GM23338 (cell line): ENCODE measurements around the gene MND1. TPM values are rescaled to one million over a fixed set of nuclear protein-coding genes. Genes with fewer than 3 reads are reported as not detected.
"Not testable (repeated sequence)": the region's sequence is repeated elsewhere in the genome, so short reads cannot be mapped to it uniquely, and the experiment has no call there.

Experiments
- ATAC-seq: fragments of 200-7000 bp; cut with Tn5 transposase; 3 replicates; pipeline ENCODE4 v1.9.1; 2020
- DNase-seq: peaks from one replicate; pipeline ENCODE4 v3.0.0-alpha.2; 2015; ENCODE audit warnings: low spot score
- H2AFZ ChIP-seq: fragments of 200-600 bp; sonication (generic); 2 replicates; pipeline ENCODE4 v1.8.0; 2016; ENCODE audit warnings: antibody characterized with exemption, mild to moderate bottlenecking, moderate library complexity
- H3F3A ChIP-seq: fragments of 200-600 bp; sonication (generic); replicated peaks from 2 replicates; pipeline ENCODE4 v1.8.0; 2017; ENCODE audit warnings: antibody characterized with exemption, mixed run types, low read depth
- H3K27ac ChIP-seq: fragments of 200-600 bp; sonication (generic); 2 replicates; pipeline ENCODE4 v1.6.1; 2016; ENCODE audit warnings: low read depth
- H3K27me3 ChIP-seq: fragments of 200-600 bp; sonication (generic); 2 replicates; pipeline ENCODE4 v1.8.0; 2016; ENCODE audit warnings: mild to moderate bottlenecking, mixed run types, moderate library complexity; ENCODE audit not compliant: insufficient read depth
- H3K36me3 ChIP-seq: fragments of 200-600 bp; sonication (generic); 2 replicates; pipeline ENCODE4 v1.8.0; 2016; ENCODE audit warnings: mild to moderate bottlenecking; ENCODE audit not compliant: insufficient read depth
- H3K4me1 ChIP-seq: fragments of 200-600 bp; sonication (generic); 2 replicates; pipeline ENCODE4 v1.8.0; 2016; ENCODE audit warnings: mild to moderate bottlenecking, moderate library complexity; ENCODE audit not compliant: insufficient read depth
- H3K4me2 ChIP-seq: fragments of 200-600 bp; sonication (generic); 2 replicates; pipeline ENCODE4 v1.7.1; 2017; ENCODE audit warnings: mixed run types
- H3K4me3 ChIP-seq: fragments of 200-600 bp; sonication (generic); 2 replicates; pipeline ENCODE4 v1.6.1; 2016; ENCODE audit warnings: mixed run types
- H3K79me2 ChIP-seq: fragments of 200-600 bp; sonication (generic); replicated peaks from 2 replicates; pipeline ENCODE4 v1.8.0; 2017; ENCODE audit warnings: mild to moderate bottlenecking; ENCODE audit not compliant: insufficient read depth
- H3K9me2 ChIP-seq: fragments of 200-600 bp; sonication (generic); 2 replicates; pipeline ENCODE4 v1.8.0; 2017; ENCODE audit not compliant: insufficient read depth
- H4K20me1 ChIP-seq: fragments of 200-600 bp; sonication (generic); replicated peaks from 2 replicates; pipeline ENCODE4 v1.8.0; 2017; ENCODE audit warnings: mild to moderate bottlenecking; ENCODE audit not compliant: insufficient read depth
- H3K27ac Mint-ChIP-seq: 2 replicates; pipeline ENCODE4 v1.8.0; 2020; ENCODE audit warnings: inconsistent platforms, mild to moderate bottlenecking, moderate library complexity, mixed read lengths
- H3K27me3 Mint-ChIP-seq: 3 replicates; pipeline ENCODE4 v1.8.0; 2022; ENCODE audit warnings: low read depth, mild to moderate bottlenecking, moderate library complexity, mixed read lengths, inconsistent platforms; ENCODE audit not compliant: insufficient read depth, poor library complexity
- H3K36me3 Mint-ChIP-seq: 3 replicates; pipeline ENCODE4 v1.8.0; 2021; ENCODE audit warnings: low read depth, mild to moderate bottlenecking, inconsistent platforms, moderate library complexity, mixed read lengths
- H3K4me1 Mint-ChIP-seq: 3 replicates; pipeline ENCODE4 v1.8.0; 2020; ENCODE audit warnings: mild to moderate bottlenecking, inconsistent platforms, mixed read lengths
- H3K4me3 Mint-ChIP-seq: 3 replicates; pipeline ENCODE4 v1.8.0; 2021; ENCODE audit warnings: moderate library complexity, mild to moderate bottlenecking, inconsistent platforms, mixed read lengths
- H3K9me3 Mint-ChIP-seq: 3 replicates; pipeline ENCODE4 v1.8.0; 2020; ENCODE audit warnings: moderate library complexity, mild to moderate bottlenecking, inconsistent platforms, mixed read lengths
- CREB1 ChIP-seq: fragments of 250-450 bp; sonication (Bioruptor Pico); IDR thresholded peaks from 2 replicates; pipeline ENCODE4 v1.5.0; 2020; ENCODE audit warnings: low read depth, mild to moderate bottlenecking, moderate library complexity
- ETS1 ChIP-seq: IDR thresholded peaks from 2 replicates; pipeline ENCODE4 v1.6.1; 2016; ENCODE audit warnings: antibody characterized with exemption
- EZH2phosphoT487 ChIP-seq: fragments of 200-600 bp; sonication (generic); IDR thresholded peaks from one replicate; pipeline ENCODE4 v1.8.1; 2018; ENCODE audit warnings: antibody characterized with exemption; ENCODE audit not compliant: unreplicated experiment
- JUNB ChIP-seq: IDR thresholded peaks from one replicate; pipeline ENCODE4 v1.6.1; 2016; ENCODE audit warnings: antibody characterized with exemption; ENCODE audit not compliant: unreplicated experiment
- ZNF114 ChIP-seq: fragments of 250-450 bp; sonication (Bioruptor Pico); IDR thresholded peaks from 2 replicates; pipeline ENCODE4 v1.5.0; 2020; ENCODE audit warnings: mild to moderate bottlenecking, moderate library complexity
- ZNF331 ChIP-seq: fragments of 250-450 bp; sonication (Bioruptor Pico); IDR thresholded peaks from 2 replicates; pipeline ENCODE4 v1.5.0; 2020; ENCODE audit warnings: low read depth, mild to moderate bottlenecking, moderate library complexity
- polyA plus RNA-seq: library from polyadenylated mRNA; unstranded; fragments of >200 nt; fragmentation: Nextera tagmentation; extraction: Ambion mirVana; gene quantifications from 2 replicates; pipeline ENCODE4 v1.2.1, GENCODE V29; 2016
- total RNA-seq: library from RNA; depleted of rRNA; stranded (reverse); fragments of >200 nt; shearing (Covaris generic); gene quantifications from 2 replicates; pipeline ENCODE4 v1.2.3, GENCODE V29; 2014
- TF ChIP-seq, protein P1 (sequence below), 2 experiments: fragments of 200-600 bp in 1 of 2; sonication (generic) in 1 of 2; conservative IDR thresholded peaks; 2 replicates each; pipeline versions ENCODE4 v1.5.1 to v1.6.1; 2016 to 2017; ENCODE audit warnings: antibody characterized with exemption in 2 of 2, low read depth in 2 of 2, mild to moderate bottlenecking in 2 of 2, moderate library complexity in 1 of 2
- TF ChIP-seq, protein P2 (sequence below): IDR thresholded peaks from one replicate; pipeline ENCODE4 v1.6.1; 2018; ENCODE audit warnings: antibody characterized with exemption; ENCODE audit not compliant: unreplicated experiment

Gene MND1
- total and polyA plus RNA-seq, 2 experiments from 2014 or later: 22.5 to 63.5 TPM

DNA sequence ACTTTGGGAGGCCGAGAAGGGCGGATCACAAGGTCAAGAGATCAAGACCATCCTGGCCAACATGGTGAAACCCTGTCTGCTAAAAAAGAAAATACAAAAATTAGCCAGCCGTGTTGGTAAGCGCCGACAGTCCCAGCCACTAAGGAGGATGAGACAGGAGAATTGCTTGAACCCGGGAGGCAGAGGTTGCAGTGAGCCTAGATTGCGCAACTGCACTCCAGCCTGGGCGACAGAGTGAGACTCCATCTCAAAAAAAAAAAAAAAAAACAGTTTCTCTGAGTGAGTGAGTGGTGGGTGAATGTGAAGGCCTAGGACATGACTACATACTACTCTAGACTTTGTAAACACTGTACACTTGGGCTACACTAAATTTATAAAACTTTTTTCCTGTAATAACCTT, 72.0 kb downstream of the MND1 start:
- not testable (repeated sequence) for DNase-seq, H3K36me3 Mint-ChIP-seq, ATAC-seq, H3K4me2 ChIP-seq, H3F3A ChIP-seq, H3K9me3 Mint-ChIP-seq, H3K27me3 Mint-ChIP-seq, H3K4me3 Mint-ChIP-seq, H3K27me3 ChIP-seq, H3K9me2 ChIP-seq, H4K20me1 ChIP-seq, H3K4me3 ChIP-seq, H3K79me2 ChIP-seq, H3K36me3 ChIP-seq, H3K27ac ChIP-seq, H3K27ac Mint-ChIP-seq, H2AFZ ChIP-seq
- H3K4me1 ChIP-seq: peaks cover 16% of the 10 kb centered on the region; the same call in 1 of the 2 replicates
- H3K4me1 Mint-ChIP-seq: peaks cover 22% of the 10 kb centered on the region

- no peak overlapping the region for H3K4me3 Mint-ChIP-seq
- H3K27ac ChIP-seq: peak overlapping the region; percentile 39; the same call in 1 of the 2 replicates
- H3K27ac Mint-ChIP-seq: no peak overlapping the region
- no peaks in the 10 kb centered on the region for H3K9me3 Mint-ChIP-seq
- H3K4me2 ChIP-seq: no peak overlapping the region
- H3K4me1 ChIP-seq: peaks cover 16% of the 10 kb centered on the region; the same call in 1 of the 2 replicates
- H2AFZ ChIP-seq: no peak overlapping the region
- peaks cover 1% of the 10 kb centered on the region for H3K27me3 Mint-ChIP-seq
- no peaks in the 10 kb centered on the region for H3K27me3 ChIP-seq
- H3F3A ChIP-seq: no peaks in the 10 kb centered on the region
- H3K36me3 Mint-ChIP-seq: no peaks in the 10 kb centered on the region; the same call in 2 of the 3 replicates
- H3K36me3 ChIP-seq: no peaks in the 10 kb centered on the region
- no peaks in the 10 kb centered on the region for H4K20me1 ChIP-seq
- H3K4me3 ChIP-seq: no peak overlapping the region
- H3K9me2 ChIP-seq: no peaks in the 10 kb centered on the region
- no peak for DNase-seq
- no peak for ATAC-seq
- H3K79me2 ChIP-seq: no peaks in the 10 kb centered on the region
- H3K4me1 Mint-ChIP-seq: peaks cover 22% of the 10 kb centered on the region
- TF ChIP-seq ETS1 (no peak), ZNF331 (CRISPR knock-in tag) (no peak), CREB1 (CRISPR knock-in tag) (no peak), ZNF114 (CRISPR knock-in tag) (no peak)
- TF ChIP-seq, protein P1, sequence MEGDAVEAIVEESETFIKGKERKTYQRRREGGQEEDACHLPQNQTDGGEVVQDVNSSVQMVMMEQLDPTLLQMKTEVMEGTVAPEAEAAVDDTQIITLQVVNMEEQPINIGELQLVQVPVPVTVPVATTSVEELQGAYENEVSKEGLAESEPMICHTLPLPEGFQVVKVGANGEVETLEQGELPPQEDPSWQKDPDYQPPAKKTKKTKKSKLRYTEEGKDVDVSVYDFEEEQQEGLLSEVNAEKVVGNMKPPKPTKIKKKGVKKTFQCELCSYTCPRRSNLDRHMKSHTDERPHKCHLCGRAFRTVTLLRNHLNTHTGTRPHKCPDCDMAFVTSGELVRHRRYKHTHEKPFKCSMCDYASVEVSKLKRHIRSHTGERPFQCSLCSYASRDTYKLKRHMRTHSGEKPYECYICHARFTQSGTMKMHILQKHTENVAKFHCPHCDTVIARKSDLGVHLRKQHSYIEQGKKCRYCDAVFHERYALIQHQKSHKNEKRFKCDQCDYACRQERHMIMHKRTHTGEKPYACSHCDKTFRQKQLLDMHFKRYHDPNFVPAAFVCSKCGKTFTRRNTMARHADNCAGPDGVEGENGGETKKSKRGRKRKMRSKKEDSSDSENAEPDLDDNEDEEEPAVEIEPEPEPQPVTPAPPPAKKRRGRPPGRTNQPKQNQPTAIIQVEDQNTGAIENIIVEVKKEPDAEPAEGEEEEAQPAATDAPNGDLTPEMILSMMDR (conservative IDR thresholded peaks at IDR 0.05; ENCODE audit: low read depth in 2 of 2): no peak
These were observed 73.6 kb downstream of the MND1 start for GRCh38 chr4:153418121-153418520.

DNA sequence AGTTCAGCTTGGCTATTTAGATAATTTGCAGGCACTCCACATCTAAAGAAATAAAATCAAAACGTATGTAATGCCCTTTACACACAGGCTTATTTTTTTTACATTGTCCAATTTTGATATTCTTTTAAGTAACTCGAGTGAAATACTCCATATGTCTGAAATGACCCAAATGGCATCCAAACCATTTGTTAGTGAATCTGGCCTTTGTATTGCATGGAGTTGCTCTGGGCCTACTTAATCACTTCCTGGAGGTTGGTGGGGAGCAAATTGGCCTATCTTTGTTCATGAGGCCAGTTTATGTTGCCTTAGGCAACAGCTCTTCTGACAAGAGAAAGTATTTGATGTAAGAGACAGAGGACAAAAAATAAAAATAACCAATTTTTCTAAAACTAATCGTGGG, 74.1 kb downstream of the MND1 start:
- peaks cover 1% of the 10 kb centered on the region for H3K27me3 Mint-ChIP-seq
- Histone ChIP-seq H3K4me3 (no peak overlapping the region), H3K4me1 (peaks cover 15% of the 10 kb centered on the region; the same call in 1 of the 2 replicates), H3F3A (no peaks in the 10 kb centered on the region), H4K20me1 (no peaks in the 10 kb centered on the region), H3K27ac (peak overlapping the region; percentile 39; the same call in 1 of the 2 replicates), H3K9me2 (no peaks in the 10 kb centered on the region), H3K4me2 (peak overlapping the region; percentile 4; the same call in 1 of the 2 replicates), H3K27me3 (no peaks in the 10 kb centered on the region), H2AFZ (no peak overlapping the region), H3K36me3 (no peaks in the 10 kb centered on the region), H3K79me2 (no peaks in the 10 kb centered on the region)
- DNase-seq (peak; percentile 49), ATAC-seq (peak; percentile 63)
- no peaks in the 10 kb centered on the region for H3K9me3 Mint-ChIP-seq
- peaks cover 21% of the 10 kb centered on the region for H3K4me1 Mint-ChIP-seq
- H3K4me3 Mint-ChIP-seq: no peak overlapping the region; the same call in 2 of the 3 replicates
- H3K27ac Mint-ChIP-seq: 0 out of 2 replicates have a peak overlapping the region, but pooled peaks have one; percentile 41
- no peaks in the 10 kb centered on the region; the same call in 2 of the 3 replicates for H3K36me3 Mint-ChIP-seq
- TF ChIP-seq, protein P2, sequence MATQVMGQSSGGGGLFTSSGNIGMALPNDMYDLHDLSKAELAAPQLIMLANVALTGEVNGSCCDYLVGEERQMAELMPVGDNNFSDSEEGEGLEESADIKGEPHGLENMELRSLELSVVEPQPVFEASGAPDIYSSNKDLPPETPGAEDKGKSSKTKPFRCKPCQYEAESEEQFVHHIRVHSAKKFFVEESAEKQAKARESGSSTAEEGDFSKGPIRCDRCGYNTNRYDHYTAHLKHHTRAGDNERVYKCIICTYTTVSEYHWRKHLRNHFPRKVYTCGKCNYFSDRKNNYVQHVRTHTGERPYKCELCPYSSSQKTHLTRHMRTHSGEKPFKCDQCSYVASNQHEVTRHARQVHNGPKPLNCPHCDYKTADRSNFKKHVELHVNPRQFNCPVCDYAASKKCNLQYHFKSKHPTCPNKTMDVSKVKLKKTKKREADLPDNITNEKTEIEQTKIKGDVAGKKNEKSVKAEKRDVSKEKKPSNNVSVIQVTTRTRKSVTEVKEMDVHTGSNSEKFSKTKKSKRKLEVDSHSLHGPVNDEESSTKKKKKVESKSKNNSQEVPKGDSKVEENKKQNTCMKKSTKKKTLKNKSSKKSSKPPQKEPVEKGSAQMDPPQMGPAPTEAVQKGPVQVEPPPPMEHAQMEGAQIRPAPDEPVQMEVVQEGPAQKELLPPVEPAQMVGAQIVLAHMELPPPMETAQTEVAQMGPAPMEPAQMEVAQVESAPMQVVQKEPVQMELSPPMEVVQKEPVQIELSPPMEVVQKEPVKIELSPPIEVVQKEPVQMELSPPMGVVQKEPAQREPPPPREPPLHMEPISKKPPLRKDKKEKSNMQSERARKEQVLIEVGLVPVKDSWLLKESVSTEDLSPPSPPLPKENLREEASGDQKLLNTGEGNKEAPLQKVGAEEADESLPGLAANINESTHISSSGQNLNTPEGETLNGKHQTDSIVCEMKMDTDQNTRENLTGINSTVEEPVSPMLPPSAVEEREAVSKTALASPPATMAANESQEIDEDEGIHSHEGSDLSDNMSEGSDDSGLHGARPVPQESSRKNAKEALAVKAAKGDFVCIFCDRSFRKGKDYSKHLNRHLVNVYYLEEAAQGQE: no peak
- TF ChIP-seq JUNB: no peak
- no peak for TF ChIP-seq ETS1
- TF ChIP-seq ZNF114 (CRISPR knock-in tag): no peak
- no peak for TF ChIP-seq EZH2phosphoT487
